HG03025 (cell line): ENCODE results near the gene GABBR1.

ENCODE experiments used
- ATAC-seq: cut with Tn5 transposase; IDR thresholded peaks from one replicate; pipeline ENCODE4 v1.9.1; 2021; ENCODE audit warnings: mild to moderate bottlenecking, moderate library complexity; ENCODE audit not compliant: unreplicated experiment, low FRiP score

The GABBR1 gene

GRCh38 chr6:29655658-29656057 lies 22.7 kb upstream of the GABBR1 start:
- ATAC-seq = no peak

- no peak for ATAC-seq
Observed at GRCh38 chr6:29653452-29654038, 20.6 kb upstream of the GABBR1 start.

- ATAC-seq = no peak
Observed at GRCh38 chr6:29652198-29652584, 19.2 kb upstream of the GABBR1 start.

GRCh38 chr6:29651413-29652197 lies 18.6 kb upstream of the GABBR1 start:
- no peak for ATAC-seq

GRCh38 chr6:29649701-29650673 lies 17.0 kb upstream of the GABBR1 start:
- ATAC-seq = peak; percentile 95

- no peak for ATAC-seq
Observed at GRCh38 chr6:29647927-29648642, 15.1 kb upstream of the GABBR1 start.

- ATAC-seq = no peak
Observed at GRCh38 chr6:29641430-29642148, 8.6 kb upstream of the GABBR1 start.

- ATAC-seq = no peak
Observed at GRCh38 chr6:29637247-29637646, 4.3 kb upstream of the GABBR1 start.

- no peak for ATAC-seq
Observed at GRCh38 chr6:29633534-29633905, 537 bp upstream of the GABBR1 start.

GRCh38 chr6:29631860-29632731 lies 887 bp downstream of the GABBR1 start:
- ATAC-seq = no peak

- ATAC-seq = no peak
Observed at GRCh38 chr6:29631209-29631810, 1.7 kb downstream of the GABBR1 start.

GRCh38 chr6:29630315-29630714 lies 2.7 kb downstream of the GABBR1 start:
- ATAC-seq = no peak

GRCh38 chr6:29629571-29629970 lies 3.4 kb downstream of the GABBR1 start:
- no peak for ATAC-seq

- no peak for ATAC-seq
Observed at GRCh38 chr6:29628419-29629281, 4.3 kb downstream of the GABBR1 start.

GRCh38 chr6:29627755-29628418 lies 5.1 kb downstream of the GABBR1 start:
- no peak for ATAC-seq

- no peak for ATAC-seq
Observed at GRCh38 chr6:29626948-29627754, 5.8 kb downstream of the GABBR1 start.
